HepG2 (cell line): ENCODE measurements around the gene FOXA1. TPM values are rescaled to one million over a fixed set of nuclear protein-coding genes. Genes with fewer than 3 reads are reported as not detected.
A peak's percentile ranks its signal among the peaks of the same experiment; 100 is the strongest.

ENCODE experiments used
- ADNP ChIP-seq: sonication (generic); formaldehyde crosslinking; IDR thresholded peaks from 2 replicates; pipeline ENCODE4 v1.4.0; 2020; ENCODE audit warnings: missing genetic modification reagents
- ARID4A ChIP-seq: sonication (generic); formaldehyde crosslinking; IDR thresholded peaks from 2 replicates; pipeline ENCODE4 v1.5.0; 2020; ENCODE audit warnings: mild to moderate bottlenecking, missing genetic modification reagents, borderline replicate concordance
- ELF4 ChIP-seq: sonication (generic); formaldehyde crosslinking; IDR thresholded peaks from 2 replicates; pipeline ENCODE4 v1.5.0; 2020; ENCODE audit warnings: missing genetic modification reagents, mild to moderate bottlenecking, moderate library complexity, borderline replicate concordance
- NFAT5 ChIP-seq: sonication (generic); formaldehyde crosslinking; IDR thresholded peaks from 2 replicates; pipeline ENCODE4 v1.4.0; 2020; ENCODE audit warnings: missing genetic modification reagents
- POLR2AphosphoS5 ChIP-seq: IDR thresholded peaks from 2 replicates; pipeline ENCODE4 v1.6.1; 2012; ENCODE audit warnings: low read depth, low read length
- PREB ChIP-seq: sonication (generic); formaldehyde crosslinking; IDR thresholded peaks from 2 replicates; pipeline ENCODE4 v1.4.0; 2020; ENCODE audit warnings: missing genetic modification reagents
- TBX2 ChIP-seq: sonication (generic); formaldehyde crosslinking; IDR thresholded peaks from 2 replicates; pipeline ENCODE4 v1.5.0; 2020; ENCODE audit warnings: missing genetic modification reagents, mild to moderate bottlenecking, borderline replicate concordance
- THAP11 ChIP-seq: IDR thresholded peaks from 2 replicates; pipeline ENCODE4 v1.6.1; 2016; ENCODE audit warnings: missing biosample characterization, missing genetic modification reagents
- THAP9 ChIP-seq: sonication (generic); formaldehyde crosslinking; IDR thresholded peaks from 2 replicates; pipeline ENCODE4; 2020; ENCODE audit warnings: missing genetic modification reagents, mild to moderate bottlenecking, borderline replicate concordance
- ZKSCAN5 ChIP-seq: sonication (generic); formaldehyde crosslinking; IDR thresholded peaks from 2 replicates; pipeline ENCODE4 v1.5.1; 2020; ENCODE audit warnings: mild to moderate bottlenecking, missing genetic modification reagents
- ZMYM2 ChIP-seq: sonication (generic); formaldehyde crosslinking; IDR thresholded peaks from 2 replicates; pipeline ENCODE4 v1.8.0; 2022; ENCODE audit warnings: mild to moderate bottlenecking, missing genetic modification reagents
- ZNF205 ChIP-seq: IDR thresholded peaks from 2 replicates; pipeline ENCODE4 v1.6.1; 2018; ENCODE audit warnings: missing biosample characterization, missing genetic modification reagents
- ZNF333 ChIP-seq: sonication (generic); formaldehyde crosslinking; IDR thresholded peaks from 2 replicates; pipeline ENCODE4 v1.4.0; 2020; ENCODE audit warnings: mild to moderate bottlenecking, missing genetic modification reagents, borderline replicate concordance
- ZNF605 ChIP-seq: sonication (generic); formaldehyde crosslinking; IDR thresholded peaks from 2 replicates; pipeline ENCODE4 v1.8.0; 2022; ENCODE audit warnings: mild to moderate bottlenecking, missing genetic modification reagents
- ZSCAN9 ChIP-seq: IDR thresholded peaks from 2 replicates; pipeline ENCODE4 v1.6.1; 2016; ENCODE audit warnings: borderline replicate concordance
- polyA plus RNA-seq, 8 experiments: library from polyadenylated mRNA; depleted of rRNA in 3 of 8; stranded (reverse) in 7 of 8; unstranded in 1 of 8; fragments of >200 nt; fragmentation: Illumina TruSeq in 4 of 8; extraction: Trizol in 4 of 8; gene quantifications; 2 replicates each; pipeline versions ENCODE4 v1.2.1 to v1.2.3, GENCODE V29; 2011 to 2016; ENCODE audit warnings: low read depth in 4 of 8, missing spikeins in 1 of 8, mixed read lengths in 1 of 8; ENCODE audit not compliant: insufficient read depth in 1 of 8
- total RNA-seq, 5 experiments: library from RNA; depleted of rRNA; stranded (reverse); fragments of >200 nt; fragmentation: Illumina TruSeq; extraction: Trizol; gene quantifications; 2 replicates each; pipeline ENCODE4 v1.2.3, GENCODE V29; 2016; ENCODE audit warnings: low read depth in 1 of 5

Gene FOXA1
- total and polyA plus RNA-seq, 2 of the 13 experiments (the other 11 are each of a cell fraction or from before 2014, with no cell fraction given), result 43.4 to 58.6 TPM

- TF ChIP-seq ZKSCAN5 (CRISPR knock-in tag) (no peak; the same call in 1 of the 2 replicates), POLR2AphosphoS5 (peak; percentile 89), ZMYM2 (CRISPR knock-in tag) (no peak), THAP9 (CRISPR knock-in tag) (peak; percentile 95), ZNF205 (CRISPR knock-in tag) (peak; percentile 93), ADNP (CRISPR knock-in tag) (0 out of 2 replicates have a peak, but pooled peaks have one; percentile 21), PREB (0 out of 2 replicates have a peak, but pooled peaks have one; percentile 25), THAP11 (CRISPR knock-in tag) (peak; percentile 74; the same call in 1 of the 2 replicates), ZNF605 (CRISPR knock-in tag) (peak; percentile 90), TBX2 (CRISPR knock-in tag) (peak; percentile 91), ARID4A (CRISPR knock-in tag) (peak; percentile 89), ELF4 (CRISPR knock-in tag) (peak; percentile 97), ZSCAN9 (CRISPR knock-in tag) (0 out of 2 replicates have a peak, but pooled peaks have one; percentile 92), ZNF333 (CRISPR knock-in tag) (peak; percentile 44; the same call in 1 of the 2 replicates), NFAT5 (CRISPR knock-in tag) (peak; percentile 96)
These were observed 966 bp upstream of the FOXA1 start (continued) for GRCh38 chr14:37595809-37596621.
